Activated CD4-positive, alpha-beta T cell treated with anti-CD3 and anti-CD28 coated beads, Interleukin-2, amount 50 U/mL, for 16 hours (primary cell): ENCODE results near the gene ABCB11.
"Not testable (repeated sequence)": the region's sequence is repeated elsewhere in the genome, so short reads cannot be mapped to it uniquely, and the experiment has no call there.

Experiments used
- DNase-seq: peaks from one replicate; pipeline ENCODE4 v3.0.0-alpha.2; 2020

ABCB11 gene

GRCh38 chr2:169031202-169031601, at the start of gene ABCB11:
ABCB11 (minus strand) TSS chr2:169031324; CDS start chr2:169018125, 13,199 bp downstream.
- DNase-seq: no peak

- no peak for DNase-seq
Measured at GRCh38 chr2:169080250-169081069, 49.3 kb upstream of the ABCB11 start.

- no peak for DNase-seq
Measured at GRCh38 chr2:169077674-169078240, 46.6 kb upstream of the ABCB11 start.

GRCh38 chr2:169073963-169074751, 43.0 kb upstream of the ABCB11 start:
- peak; percentile 65 for DNase-seq

GRCh38 chr2:169073211-169073962, 42.3 kb upstream of the ABCB11 start:
- no peak for DNase-seq

GRCh38 chr2:169072163-169072925, 41.2 kb upstream of the ABCB11 start:
- DNase-seq: peak; percentile 33

- no peak for DNase-seq
Measured at GRCh38 chr2:169071455-169071854, 40.3 kb upstream of the ABCB11 start.

- DNase-seq: no peak
Measured at GRCh38 chr2:169069833-169070232, 38.7 kb upstream of the ABCB11 start.

GRCh38 chr2:169069341-169069740, 38.2 kb upstream of the ABCB11 start, which contains the start of gene DHRS9:
DHRS9 (plus strand) TSS chr2:169069563; CDS start chr2:169081582, 12,019 bp downstream.
- DNase-seq: peak; percentile 60

- no peak for DNase-seq
Measured at GRCh38 chr2:169066897-169067296, 35.8 kb upstream of the ABCB11 start.

- no peak for DNase-seq
Measured at GRCh38 chr2:169065864-169066517, 34.9 kb upstream of the ABCB11 start.

GRCh38 chr2:169065422-169065821, 34.3 kb upstream of the ABCB11 start:
- DNase-seq: no peak

- DNase-seq: not testable (repeated sequence)
Measured at GRCh38 chr2:169064199-169064598, 33.1 kb upstream of the ABCB11 start.

GRCh38 chr2:169054575-169054974, 23.5 kb upstream of the ABCB11 start:
- not testable (repeated sequence) for DNase-seq

GRCh38 chr2:169050476-169051240, 19.5 kb upstream of the ABCB11 start:
- no peak for DNase-seq

GRCh38 chr2:169049142-169049541, 18.0 kb upstream of the ABCB11 start:
- no peak for DNase-seq

- DNase-seq: no peak
Measured at GRCh38 chr2:169047256-169048250, 16.4 kb upstream of the ABCB11 start.

GRCh38 chr2:169046440-169047151, 15.5 kb upstream of the ABCB11 start:
- no peak for DNase-seq

GRCh38 chr2:169042856-169043255, 11.7 kb upstream of the ABCB11 start:
- DNase-seq: no peak
